Body of pancreas (tissue), 4 donors: Measurements from ENCODE around the gene TOX2.

Experiments used
- CTCF ChIP-seq, 7 experiments: fragments of 450-650 bp in 4 of 7; fragments of 200-600 bp in 3 of 7; sonication (generic) in 3 of 7; IDR thresholded peaks; one replicate each; pipeline ENCODE4 v1.5.1; 2016 to 2019; ENCODE audit warnings: antibody characterized with exemption in 7 of 7
- POLR2A ChIP-seq, 3 donors: fragments of 450-650 bp; IDR thresholded peaks; one replicate each; pipeline ENCODE4 v1.6.1; 2016; ENCODE audit warnings: antibody characterized with exemption in 3 of 3, mild to moderate bottlenecking in 2 of 3

GRCh38 chr20:43878776-43879175 is 35.9 kb upstream of the TOX2 start:
- no peak for TF ChIP-seq CTCF (IDR thresholded peaks at IDR 0.05)
- no peak for TF ChIP-seq POLR2A (IDR thresholded peaks at IDR 0.05)
